ENCODE data around the gene TGIF1.

DNA sequence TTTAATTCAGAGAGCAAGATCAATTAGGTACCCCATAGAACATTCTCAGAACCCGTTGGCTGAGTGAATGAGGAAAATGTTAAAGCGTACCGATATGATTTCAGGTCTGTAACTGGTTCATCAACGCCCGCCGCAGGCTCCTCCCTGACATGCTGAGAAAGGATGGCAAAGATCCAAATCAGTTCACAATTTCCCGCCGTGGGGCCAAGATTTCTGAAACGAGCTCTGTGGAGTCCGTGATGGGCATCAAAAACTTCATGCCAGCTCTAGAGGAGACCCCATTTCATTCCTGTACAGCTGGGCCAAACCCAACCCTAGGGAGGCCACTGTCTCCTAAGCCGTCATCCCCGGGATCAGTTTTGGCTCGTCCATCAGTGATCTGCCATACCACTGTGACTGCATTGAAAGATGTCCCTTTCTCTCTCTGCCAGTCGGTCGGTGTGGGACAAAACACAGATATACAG is 7.3 kb downstream of the TGIF1 start:
- TF ChIP-seq, protein P1, sequence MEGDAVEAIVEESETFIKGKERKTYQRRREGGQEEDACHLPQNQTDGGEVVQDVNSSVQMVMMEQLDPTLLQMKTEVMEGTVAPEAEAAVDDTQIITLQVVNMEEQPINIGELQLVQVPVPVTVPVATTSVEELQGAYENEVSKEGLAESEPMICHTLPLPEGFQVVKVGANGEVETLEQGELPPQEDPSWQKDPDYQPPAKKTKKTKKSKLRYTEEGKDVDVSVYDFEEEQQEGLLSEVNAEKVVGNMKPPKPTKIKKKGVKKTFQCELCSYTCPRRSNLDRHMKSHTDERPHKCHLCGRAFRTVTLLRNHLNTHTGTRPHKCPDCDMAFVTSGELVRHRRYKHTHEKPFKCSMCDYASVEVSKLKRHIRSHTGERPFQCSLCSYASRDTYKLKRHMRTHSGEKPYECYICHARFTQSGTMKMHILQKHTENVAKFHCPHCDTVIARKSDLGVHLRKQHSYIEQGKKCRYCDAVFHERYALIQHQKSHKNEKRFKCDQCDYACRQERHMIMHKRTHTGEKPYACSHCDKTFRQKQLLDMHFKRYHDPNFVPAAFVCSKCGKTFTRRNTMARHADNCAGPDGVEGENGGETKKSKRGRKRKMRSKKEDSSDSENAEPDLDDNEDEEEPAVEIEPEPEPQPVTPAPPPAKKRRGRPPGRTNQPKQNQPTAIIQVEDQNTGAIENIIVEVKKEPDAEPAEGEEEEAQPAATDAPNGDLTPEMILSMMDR (IDR thresholded peaks at IDR 0.05), result no peak
- TF ChIP-seq POLR2A (IDR thresholded peaks at IDR 0.05), result no peak

Data from body of pancreas (tissue), 4 donors.